Measurements from ENCODE around the gene KCTD20.
A peak's percentile ranks its signal among the peaks of the same experiment; 100 is the strongest.
"Not testable (repeated sequence)": the region's sequence is repeated elsewhere in the genome, so short reads cannot be mapped to it uniquely, and the experiment has no call there.

Gene KCTD20

DNA sequence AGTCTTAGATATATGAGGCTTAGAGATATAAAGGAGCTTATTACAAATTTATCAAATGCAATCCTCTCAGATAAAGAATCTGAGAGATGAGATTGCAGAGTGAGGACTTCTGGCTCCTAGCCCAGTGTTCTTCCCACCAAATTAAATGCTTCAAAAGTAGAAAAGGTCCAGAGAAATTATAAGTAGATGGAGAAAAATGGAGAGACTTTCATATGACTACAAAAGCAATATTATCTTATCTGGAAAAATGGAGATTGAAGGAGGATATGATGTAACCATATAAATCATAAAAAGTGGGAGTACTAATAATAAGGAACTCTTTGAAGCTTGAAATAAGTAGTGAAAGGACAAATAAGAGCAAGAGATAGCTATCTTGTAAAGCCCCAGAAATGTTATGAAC is 2.8 kb downstream of the KCTD20 start:
- DNase-seq: no peak

DNA sequence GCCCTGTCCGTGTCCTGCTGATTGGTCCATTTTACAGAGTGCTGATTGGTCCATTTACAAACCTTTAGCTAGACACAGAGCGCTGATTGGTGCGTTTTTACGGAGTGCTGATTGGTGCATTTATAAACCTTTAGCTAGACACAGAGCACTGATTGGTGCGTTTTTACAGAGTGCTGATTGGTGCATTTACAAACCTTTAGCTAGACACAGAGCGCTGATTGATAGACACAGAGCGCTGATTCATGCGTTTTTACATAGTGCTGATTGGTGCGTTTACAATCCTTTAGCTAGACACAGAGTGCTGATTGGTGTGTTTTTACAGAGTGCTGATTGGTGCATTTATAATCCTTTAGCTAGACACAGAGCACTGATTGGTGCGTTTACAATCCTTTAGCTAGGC is 6.4 kb downstream of the KCTD20 start:
- not testable (repeated sequence) for DNase-seq

DNA sequence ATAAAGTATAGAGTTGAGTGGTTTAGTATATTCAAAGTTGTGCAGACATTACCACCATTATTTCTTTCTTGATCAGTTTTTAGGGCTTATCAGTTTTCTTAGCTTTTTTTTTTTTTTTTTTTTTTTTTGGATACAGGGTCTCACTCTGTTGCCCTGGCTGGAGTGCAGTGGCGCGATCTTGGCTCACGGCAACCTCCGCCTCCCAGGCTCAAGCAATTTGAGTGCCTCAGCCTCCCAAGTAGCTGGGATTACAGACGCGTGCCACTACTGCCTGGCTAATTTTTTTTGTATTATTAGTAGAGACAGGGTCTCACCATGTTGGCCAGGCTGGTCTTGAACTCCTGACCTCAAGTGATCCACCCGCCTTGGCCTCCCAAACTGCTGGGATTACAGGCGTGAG is 10.1 kb downstream of the KCTD20 start:
- not testable (repeated sequence) for DNase-seq

DNA sequence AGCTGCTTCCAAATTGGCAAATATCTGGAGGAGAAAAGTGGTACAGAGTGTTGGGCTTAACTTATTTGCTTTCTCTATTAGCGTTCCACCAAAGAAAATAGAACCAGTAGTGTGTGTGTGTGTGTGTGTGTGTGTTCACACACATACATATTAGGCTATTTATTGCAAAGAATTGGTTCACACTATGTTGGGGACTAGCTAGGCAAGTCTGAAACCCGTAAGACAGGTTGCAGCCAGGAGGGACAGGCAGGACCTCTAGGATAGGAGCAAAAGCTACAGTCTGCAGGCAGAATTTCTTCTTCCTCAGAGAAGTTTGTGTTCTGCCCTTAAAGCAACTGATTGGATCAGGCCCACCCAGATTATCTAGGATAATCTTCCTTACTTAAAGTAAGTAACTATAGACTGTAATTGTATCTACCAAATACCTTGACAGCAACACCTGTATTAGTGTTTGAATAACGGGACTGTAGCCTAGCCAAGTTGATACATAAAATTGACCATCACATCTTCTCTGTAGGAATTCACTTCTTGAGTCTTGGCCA is 12.8 kb downstream of the KCTD20 start:
- no peak for DNase-seq

DNA sequence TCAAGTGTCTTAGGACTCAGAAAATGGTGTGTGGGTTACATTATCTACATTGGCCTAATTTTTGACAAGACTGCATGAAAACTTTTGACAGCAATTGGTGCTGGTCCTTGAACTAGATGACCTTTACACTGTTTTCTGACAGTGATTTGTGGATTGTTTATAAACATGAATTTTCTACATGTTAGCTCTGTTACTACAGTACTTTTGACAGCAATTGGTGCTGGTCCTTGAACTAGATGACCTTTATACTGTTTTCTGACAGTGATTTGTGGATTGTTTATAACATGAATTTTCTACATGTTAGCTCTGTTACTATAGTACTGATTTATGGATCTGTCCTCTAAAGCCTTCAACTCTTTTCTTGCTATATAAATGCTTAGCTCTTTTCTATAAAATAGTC is 16.7 kb downstream of the KCTD20 start:
- no peak for DNase-seq

DNA sequence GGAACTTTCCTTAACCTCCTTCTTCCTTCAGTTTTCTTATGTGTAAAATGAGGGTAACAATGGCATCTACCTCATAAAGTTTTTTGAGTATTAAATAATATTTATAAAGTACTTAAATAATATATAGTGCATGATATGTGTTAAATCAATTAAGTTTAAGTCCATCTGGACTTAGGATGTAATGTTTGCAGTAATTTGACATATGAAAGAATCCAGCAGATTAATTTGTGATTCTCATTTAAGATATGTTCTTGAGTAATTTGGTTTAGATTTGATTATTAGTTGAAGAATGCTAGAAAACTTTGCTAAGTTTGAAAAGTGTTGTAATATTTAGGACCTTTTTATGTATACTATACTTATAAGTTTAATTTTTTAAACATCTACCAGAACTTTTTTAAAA is 18.1 kb downstream of the KCTD20 start:
- no peak for DNase-seq

DNA sequence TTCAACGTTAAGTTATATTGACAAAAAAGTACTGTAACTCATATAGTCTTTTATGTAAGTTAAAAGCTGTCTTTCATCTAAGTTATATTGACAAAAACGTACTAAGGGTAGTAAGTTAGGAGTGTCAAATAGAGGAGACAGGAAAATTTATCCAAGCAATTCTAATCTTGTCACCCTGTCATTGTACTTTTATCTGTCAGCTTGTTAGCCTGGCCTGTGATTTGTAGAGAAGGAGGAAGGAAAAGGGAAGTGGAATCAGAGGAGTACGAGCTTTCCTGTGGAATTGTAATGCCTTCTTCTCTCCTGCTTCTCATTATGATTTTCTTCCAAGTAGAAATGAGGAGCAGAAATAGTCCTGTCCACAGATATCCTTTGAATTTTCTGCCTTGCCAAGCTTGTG is 18.8 kb downstream of the KCTD20 start:
- no peak for DNase-seq

DNA sequence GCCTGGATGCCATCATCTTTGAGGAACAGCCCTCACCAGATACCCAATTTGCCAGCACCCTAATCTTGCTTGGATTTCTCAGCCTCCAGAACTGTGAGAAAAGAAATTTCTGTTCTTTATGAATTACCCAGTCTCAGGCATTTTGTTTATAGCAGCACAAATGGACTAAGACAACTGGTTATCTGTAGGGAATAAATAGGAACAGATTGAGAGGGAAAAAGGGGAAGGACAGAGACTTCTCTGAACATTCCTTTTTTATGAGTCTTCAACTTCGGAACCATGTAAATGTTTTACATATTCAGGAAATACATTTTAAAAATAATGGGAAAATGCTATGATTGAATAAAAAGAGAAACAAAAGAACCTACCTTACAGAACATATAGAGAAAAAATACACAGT is 20.9 kb downstream of the KCTD20 start:
- DNase-seq: no peak

DNA sequence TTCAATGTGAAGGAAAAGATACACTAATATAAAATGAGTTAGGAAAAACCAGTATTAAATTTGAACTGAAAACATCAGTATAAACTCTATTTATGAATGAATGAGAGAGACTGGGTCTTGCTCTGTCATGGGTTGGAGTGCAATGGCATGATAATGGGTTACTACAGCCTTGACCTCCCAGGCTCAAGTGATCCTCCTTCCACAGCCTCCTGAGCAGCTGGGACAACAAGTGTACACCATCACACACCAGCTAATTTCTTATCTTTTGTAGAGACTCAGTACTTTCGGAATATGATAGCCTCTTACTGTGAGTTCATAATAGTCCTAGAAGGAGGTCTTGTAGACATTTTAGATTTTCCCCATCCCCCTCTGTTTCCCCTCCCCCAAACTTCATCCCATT is 21.4 kb downstream of the KCTD20 start:
- DNase-seq: no peak

DNA sequence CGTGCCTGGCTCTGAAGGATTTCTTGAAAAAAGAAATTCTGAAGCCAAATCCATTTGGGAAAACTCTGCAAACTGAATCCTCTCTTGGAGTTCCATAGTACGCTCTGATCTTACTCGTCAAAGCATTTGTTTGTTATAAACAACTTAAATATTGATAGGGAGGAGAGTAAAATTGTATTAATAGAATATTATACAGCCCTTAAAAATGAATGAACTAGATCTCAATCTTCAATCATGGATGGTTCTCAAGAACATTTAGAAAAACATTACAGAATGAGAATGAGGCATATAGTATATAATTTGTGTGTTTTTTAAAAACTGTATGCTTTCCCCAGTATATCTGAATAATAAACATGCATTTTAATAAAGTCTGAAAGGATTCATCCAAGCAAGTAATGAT is 24.8 kb downstream of the KCTD20 start:
- DNase-seq: no peak

DNA sequence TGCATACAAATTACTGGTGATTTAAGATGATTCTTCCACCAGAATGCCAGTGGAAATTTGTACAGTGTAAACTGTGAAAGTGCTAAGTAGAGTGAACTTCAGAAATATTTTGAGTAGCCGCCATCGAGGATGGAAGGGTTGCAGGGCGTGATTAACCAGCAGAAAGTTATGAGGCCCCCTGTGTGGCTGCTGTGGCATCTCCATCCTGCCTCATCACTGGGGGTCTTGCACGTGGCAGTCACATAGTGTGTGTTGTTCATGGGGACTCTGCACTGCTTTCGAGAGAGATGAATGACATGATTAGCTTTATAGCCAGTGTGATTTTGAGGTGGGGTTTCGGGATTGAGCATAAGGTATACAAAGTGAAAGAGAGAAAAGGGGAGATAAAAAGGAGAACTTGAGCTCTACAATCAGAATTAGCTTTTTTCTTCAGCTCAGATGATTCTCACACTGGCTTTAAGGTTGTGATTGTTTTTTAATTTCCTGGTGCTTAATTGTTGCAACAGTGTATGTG is 26.4 kb downstream of the KCTD20 start:
- DNase-seq: no peak

DNA sequence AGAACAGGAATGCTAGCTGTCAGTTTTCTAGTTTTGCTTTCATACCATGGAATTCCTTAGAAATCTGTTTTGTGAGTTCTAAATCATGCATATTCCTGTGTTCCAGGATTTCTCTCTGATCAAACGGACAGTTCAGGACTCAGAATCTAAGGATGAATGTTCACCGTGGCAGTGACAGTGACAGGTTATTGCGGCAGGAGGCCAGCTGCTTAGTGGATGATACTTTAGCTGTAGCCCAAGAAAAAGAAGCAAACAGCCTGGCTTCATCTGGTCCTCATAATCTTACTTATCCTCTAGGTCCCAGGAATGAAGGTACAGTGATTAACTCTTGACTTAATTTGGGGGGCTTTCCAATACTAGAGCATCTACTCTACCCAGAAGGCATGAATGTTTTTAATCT is 27.1 kb downstream of the KCTD20 start:
- DNase-seq: no peak

DNA sequence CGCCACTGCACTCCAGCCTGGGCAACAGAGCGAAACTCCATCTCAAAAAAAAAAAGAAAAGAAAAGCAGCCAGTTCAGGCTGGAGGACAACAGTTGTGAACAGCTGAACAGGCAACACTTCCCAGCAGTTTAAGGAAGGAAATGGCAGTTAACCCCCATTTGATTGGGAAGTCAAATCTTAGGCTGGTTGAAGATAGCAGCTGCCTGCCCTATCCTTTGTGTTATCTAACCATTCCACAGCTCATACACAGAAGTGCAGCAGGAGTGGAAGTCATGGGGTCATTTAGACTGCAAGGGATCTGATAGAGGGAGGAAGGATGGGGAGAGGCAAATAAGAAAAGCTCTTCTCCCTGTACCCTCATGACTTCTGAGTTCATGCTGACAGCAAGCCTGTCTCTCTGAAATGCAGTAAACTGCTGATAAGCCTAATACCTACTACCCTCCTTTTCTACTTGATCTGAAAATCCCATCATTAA is 35.3 kb downstream of the KCTD20 start:
- DNase-seq: peak in 1 of 2 donors; percentile 29

DNA sequence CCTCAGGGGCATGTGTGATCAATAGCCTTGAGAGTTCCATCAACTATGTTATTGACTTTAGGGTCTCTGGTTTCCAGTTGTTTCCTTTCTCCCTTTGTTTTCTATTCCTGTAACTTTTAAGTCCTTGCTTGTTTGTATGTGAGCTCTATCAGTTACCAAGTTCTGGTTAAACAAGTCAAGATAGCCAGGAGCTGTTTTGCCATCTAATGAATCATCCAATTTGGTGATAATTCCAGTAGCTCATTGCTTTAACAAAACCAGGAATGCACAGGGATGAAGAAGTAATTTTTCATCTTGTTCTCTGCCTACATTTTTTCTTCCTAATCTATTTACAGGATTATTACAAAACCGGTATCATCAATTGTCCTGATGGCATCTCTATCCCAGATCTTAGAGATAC is 36.5 kb downstream of the KCTD20 start:
- DNase-seq: no peak

DNA sequence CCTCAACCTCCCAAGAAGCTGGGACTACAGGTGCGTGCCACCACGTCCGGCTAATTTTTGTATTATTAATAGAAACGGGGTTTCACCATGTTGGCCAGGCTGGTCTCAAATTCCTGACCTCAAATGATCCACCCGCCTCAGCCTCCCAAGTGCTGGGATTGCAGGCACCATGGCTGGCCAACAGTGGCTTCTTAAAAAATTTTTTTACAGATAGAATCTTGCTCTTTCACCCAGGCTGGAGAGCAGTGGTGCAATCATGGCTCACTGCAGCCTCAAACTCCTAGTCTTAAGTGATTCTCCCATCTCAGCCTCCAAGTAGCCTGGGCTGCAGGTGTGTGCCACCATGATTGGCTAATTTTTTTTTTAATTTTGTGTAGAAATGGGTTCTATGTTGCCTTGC is 40.5 kb downstream of the KCTD20 start:
- DNase-seq: not testable (repeated sequence)

DNA sequence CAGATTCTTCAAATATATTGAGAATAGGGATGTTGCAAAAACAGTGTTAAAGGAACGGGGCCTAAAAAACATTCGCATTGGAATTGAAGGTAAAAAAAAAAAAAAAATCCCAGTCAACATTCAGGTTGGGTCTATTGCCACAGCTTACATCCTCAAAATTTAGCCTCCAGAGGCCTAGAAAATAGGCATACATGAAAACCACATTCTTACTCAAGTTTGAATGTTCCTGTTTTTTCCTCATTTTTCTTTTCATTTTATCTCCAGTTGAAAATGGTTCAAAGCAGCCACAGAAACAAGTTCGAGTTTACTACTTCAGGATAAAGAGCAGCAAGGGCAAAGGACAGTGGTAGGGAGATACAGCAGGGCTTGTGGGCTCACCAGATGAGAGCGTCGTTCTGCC is 41.9 kb downstream of the KCTD20 start:
- DNase-seq: no peak

DNA sequence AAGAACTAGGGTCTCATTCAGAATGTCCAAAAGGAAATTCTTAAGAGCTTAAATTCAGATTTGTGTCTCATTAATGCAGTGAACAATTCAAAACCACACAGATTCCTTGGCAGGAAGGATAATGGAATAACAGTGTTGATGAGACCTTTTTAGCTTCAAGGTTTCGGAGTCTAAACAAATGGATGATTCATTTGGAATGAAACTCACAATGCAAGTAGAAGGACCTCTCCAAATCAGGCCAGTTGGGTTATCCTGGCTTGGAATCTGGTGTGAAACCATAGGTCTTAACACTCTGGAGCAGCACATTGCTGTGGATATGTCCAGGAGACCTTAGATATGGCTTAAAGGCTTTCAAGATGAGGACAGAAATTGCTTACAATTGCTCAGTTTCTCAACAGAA is 44.9 kb downstream of the KCTD20 start:
- no peak for DNase-seq

DNA sequence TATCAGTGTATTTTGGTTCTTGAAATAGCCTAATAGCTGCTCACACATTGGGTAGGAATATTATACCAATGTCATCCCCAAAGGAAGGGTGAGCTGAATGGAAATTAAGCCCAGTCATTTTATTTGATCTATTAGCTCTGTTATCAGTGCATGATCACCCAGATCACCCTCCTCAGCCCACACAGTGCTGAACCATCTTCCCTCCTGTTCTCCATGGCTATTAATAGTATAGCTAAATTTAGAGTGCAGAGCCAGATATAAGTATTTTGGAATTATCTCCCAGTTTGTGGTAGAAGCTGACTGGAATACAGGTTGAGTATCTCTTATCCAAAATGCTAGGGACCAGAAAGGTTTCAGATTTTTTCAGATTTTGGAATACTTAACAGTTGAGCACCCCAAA is 45.4 kb downstream of the KCTD20 start:
- DNase-seq: no peak

DNA sequence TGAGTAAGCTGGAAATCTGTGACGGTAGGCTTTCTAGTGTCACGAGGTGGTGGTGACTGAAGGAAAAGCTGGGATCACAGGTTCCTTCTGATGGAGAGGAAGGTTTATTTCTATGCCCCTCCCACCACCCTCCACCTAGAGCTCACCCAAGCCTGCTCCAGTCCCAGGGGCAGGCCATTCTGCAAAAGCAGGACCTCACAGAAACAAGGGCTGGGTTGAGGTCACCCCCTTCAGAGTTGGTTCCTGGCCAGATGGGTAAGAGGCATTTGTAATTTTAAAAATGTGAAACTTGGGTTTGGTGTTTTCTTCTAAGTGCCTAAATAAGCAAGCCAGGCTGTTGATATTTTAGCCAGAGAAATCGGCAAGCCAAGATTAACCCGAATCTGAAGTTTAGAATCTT is 46.6 kb downstream of the KCTD20 start:
- no peak for DNase-seq

DNA sequence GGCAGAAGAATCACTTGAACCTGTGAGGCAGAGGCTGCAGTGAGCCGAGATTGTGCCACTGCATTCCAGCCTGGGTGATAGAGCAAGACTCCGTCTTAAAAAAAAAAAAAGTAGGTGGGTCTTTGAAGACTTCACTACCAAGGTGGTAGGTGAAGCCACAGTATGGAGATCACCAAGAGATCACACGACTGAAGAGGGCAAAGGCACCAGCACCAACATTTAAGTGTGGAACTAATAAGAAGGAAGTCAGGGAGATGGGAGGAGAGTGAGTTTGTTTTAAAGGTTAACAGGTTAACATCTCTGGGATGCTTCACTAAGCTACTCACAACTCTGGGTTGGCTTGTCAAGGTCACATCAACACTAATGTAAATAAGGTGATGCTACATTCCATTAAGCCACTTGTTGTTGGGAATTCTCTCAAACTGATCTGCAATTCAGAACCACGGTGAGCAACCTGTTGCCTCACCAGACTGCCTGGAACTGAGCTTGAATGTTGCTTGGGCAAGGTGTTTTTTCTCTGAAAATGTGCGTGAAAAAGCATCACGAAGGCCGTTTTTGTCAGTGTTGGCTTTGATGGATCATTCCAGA is 48.7 kb downstream of the KCTD20 start:
- no peak for DNase-seq

DNA sequence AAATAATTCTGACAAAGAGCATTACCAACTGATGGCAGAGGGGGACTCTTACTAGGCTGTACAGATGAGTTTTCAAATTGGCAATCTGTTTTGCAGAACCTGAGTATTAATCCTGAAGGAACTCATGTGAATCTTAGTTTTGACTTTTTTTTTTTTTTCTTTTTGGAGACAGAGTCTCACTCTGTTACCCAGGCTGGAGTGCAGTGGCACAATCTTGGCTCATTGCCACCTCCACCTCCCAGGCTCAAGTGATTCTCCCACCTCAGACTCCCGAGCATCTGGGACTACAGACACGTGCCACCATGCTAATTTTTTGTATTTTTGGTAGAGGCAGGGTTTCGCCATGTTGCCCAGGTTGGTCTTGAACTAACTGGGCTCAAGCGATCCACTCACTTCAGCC is 49.3 kb downstream of the KCTD20 start:
- DNase-seq: no peak

DNA sequence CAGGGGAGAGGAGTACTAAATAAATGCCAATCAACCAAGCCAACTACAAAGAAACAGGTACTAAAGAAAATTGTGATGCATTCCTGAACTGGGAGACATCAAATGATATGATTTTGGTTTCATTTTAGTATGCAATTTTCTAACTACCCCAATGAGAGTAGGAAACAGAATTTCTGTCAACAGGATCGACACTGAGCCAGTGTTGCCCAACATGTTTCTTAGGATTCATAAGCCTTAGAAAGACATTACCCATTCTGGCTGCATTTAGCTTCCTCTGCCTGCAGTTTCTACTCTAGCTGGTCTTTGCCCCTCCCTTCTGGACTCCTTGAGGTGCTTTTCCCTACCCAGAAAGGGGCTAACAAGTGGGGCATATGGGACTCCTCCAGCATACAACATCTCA is 49.8 kb downstream of the KCTD20 start:
- DNase-seq: no peak

DNA sequence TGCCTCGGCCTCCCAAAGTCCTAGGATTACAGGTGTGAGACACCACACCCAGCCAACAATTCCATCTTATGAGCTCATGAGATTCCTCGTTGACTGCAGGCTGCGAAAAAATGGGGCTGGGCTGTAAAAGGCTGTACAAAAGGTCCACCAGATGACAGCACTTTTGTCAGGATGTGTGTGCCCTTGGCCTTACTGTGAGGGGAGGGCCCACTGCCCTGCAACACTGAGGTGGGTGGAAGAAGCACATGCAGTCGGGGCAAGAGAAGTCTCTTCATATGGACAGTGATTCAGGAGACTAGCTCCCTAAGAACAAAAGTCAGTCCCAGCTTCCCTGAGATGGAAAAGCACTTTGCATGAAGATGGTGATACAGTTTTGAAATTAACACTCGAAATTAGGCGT is 50.5 kb downstream of the KCTD20 start:
- no peak for DNase-seq

DNA sequence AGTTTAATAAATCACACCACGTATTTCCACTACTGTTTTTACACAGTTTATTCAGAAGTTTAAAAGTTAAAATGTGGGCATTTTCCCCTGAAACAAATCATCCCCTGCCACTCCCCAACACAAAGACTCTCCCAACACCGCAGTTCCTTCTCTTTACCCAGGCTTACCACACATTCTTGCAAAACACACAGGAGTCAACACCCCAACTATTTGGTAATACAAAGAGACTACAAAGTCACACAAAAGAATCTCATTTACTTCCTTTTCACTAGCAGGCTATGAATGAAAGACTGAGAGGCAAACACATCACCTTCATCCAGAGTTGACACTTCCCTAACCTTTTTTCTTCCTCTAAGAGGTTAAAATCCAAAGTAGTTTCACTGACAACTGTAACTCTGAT is 51.1 kb downstream of the KCTD20 start:
- DNase-seq: no peak

DNA sequence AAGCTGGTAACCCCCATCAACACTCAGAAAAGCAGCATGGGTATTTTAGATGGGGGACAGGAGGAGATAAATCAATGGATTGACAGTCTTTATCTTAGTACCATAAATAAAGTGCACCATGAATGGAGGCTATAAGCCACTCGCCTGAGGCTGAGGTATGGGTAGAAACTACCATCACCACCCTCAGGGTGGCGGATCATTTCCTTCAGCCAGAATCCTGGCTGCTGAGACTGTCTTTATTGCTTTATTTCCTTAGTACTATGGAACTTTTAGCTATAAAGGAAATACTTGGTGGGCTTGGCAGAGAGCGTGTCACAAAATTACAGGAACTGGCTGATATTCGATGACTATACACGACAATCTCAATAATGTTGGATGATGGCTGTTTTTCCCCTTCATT is 52.3 kb downstream of the KCTD20 start:
- DNase-seq: no peak

All from bone marrow (tissue), 2 donors.